Naive B cell (primary cell): ENCODE measurements around the gene DLX5. TPM values are rescaled to one million over a fixed set of nuclear protein-coding genes. Genes with fewer than 3 reads are reported as not detected.
A peak's percentile ranks its signal among the peaks of the same experiment; 100 is the strongest.
"Not testable (repeated sequence)": the region's sequence is repeated elsewhere in the genome, so short reads cannot be mapped to it uniquely, and the experiment has no call there.

Experiments used
- ATAC-seq, 2 donors: fragments of 150-1000 bp; cut with Tn5 transposase; 2 replicates each; pipeline ENCODE4 v1.10.0; 2021; ENCODE audit warnings: low read depth in 2 of 2, mild to moderate bottlenecking in 2 of 2, moderate library complexity in 2 of 2
- DNase-seq: peaks from one replicate; pipeline ENCODE4 v3.0.0; 2022
- H3K27ac Mint-ChIP-seq, 6 donors: one replicate each; pipeline ENCODE4 v1.8.0; 2020 to 2022; ENCODE audit warnings: mild to moderate bottlenecking in 6 of 6, mixed read lengths in 6 of 6, moderate library complexity in 5 of 6, inconsistent platforms in 2 of 6
- H3K27me3 Mint-ChIP-seq, 3 donors: one replicate each; pipeline ENCODE4 v1.8.0; 2021 to 2022; ENCODE audit warnings: mixed read lengths in 3 of 3, mild to moderate bottlenecking in 1 of 3
- H3K36me3 Mint-ChIP-seq, 2 donors: one replicate each; pipeline ENCODE4 v1.8.0; 2020 to 2022; ENCODE audit warnings: mixed read lengths in 2 of 2, inconsistent platforms in 1 of 2, mild to moderate bottlenecking in 1 of 2
- H3K4me1 Mint-ChIP-seq, 3 donors: one replicate each; pipeline ENCODE4 v1.8.0; 2020 to 2022; ENCODE audit warnings: mixed read lengths in 3 of 3, inconsistent platforms in 1 of 3, mild to moderate bottlenecking in 1 of 3, moderate library complexity in 1 of 3
- H3K4me3 Mint-ChIP-seq, 8 donors: one replicate each; pipeline ENCODE4 v1.8.0; 2020 to 2022; ENCODE audit warnings: mild to moderate bottlenecking in 8 of 8, mixed read lengths in 8 of 8, moderate library complexity in 8 of 8, inconsistent platforms in 2 of 8
- H3K9me3 Mint-ChIP-seq, 7 donors: one replicate each; pipeline ENCODE4 v1.8.0; 2020 to 2022; ENCODE audit warnings: mixed read lengths in 7 of 7, mild to moderate bottlenecking in 5 of 7, inconsistent platforms in 2 of 7, moderate library complexity in 1 of 7
- polyA plus RNA-seq, 6 donors: library from polyadenylated mRNA; unstranded; fragments of 300-500 nt; fragmentation: Illumina TruSeq; gene quantifications; one replicate each; pipeline ENCODE4 v1.2.3, GENCODE V29; 2021; ENCODE audit warnings: low read depth in 6 of 6

The DLX5 gene
- not detected for polyA plus RNA-seq

GRCh38 chr7:97024209-97025129, at the start of gene DLX5:
DLX5 (minus strand) TSS chr7:97024831; CDS start chr7:97024623, 208 bp downstream.
- H3K4me1 Mint-ChIP-seq = peaks cover 33 to 48% (median 45%) of the 10 kb centered on the region in 3 donors
- H3K27me3 Mint-ChIP-seq = peaks cover 77 to 89% (median 83%) of the 10 kb centered on the region in 3 donors
- ATAC-seq (no peak), DNase-seq (no peak)
- peak within 1 kb of the TSS in 4 of 8 donors; percentile 39 to 78 (median 52) for H3K4me3 Mint-ChIP-seq
- peaks cover 0 to 6% (median 1%) of the 10 kb centered on the region in 7 donors for H3K9me3 Mint-ChIP-seq
- peaks cover 0 to 18% of the 10 kb centered on the region in 2 donors for H3K36me3 Mint-ChIP-seq
- peak within 1 kb of the TSS in 5 of 6 donors; percentile 7 to 93 (median 74) for H3K27ac Mint-ChIP-seq

DNA sequence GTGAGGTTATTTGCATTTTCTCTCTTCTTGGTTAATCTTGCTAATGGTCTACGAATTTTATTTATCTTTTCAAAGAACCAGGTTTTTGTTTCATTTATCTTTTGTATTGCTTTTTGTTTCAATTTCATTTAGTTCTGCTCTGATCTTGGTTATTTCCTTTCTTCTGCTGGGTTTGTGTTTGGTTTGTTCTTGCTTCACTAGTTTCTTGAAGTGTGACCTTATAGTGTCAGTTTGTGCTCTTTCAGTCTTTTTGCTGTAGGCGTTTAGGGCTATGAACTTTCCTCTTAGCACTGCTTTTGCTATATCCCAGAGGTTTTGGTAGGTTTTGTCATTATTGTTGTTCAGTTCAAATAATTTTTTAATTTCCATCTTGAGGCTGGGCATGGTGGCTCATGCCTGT, 47.4 kb upstream of the DLX5 start:
- Mint-ChIP-seq H3K9me3 (peaks cover 4 to 13% (median 8%) of the 10 kb centered on the region in 7 donors), H3K4me1 (peaks cover 7 to 14% (median 10%) of the 10 kb centered on the region in 3 donors), H3K27me3 (peaks cover 0 to 16% (median 15%) of the 10 kb centered on the region in 3 donors), H3K27ac (peak overlapping the region in 4 of 6 donors; percentile 8 to 73 (median 40)), H3K4me3 (peak overlapping the region in 7 of 8 donors; percentile 7 to 75 (median 59))
- not testable (repeated sequence) for ATAC-seq, H3K36me3 Mint-ChIP-seq, DNase-seq

DNA sequence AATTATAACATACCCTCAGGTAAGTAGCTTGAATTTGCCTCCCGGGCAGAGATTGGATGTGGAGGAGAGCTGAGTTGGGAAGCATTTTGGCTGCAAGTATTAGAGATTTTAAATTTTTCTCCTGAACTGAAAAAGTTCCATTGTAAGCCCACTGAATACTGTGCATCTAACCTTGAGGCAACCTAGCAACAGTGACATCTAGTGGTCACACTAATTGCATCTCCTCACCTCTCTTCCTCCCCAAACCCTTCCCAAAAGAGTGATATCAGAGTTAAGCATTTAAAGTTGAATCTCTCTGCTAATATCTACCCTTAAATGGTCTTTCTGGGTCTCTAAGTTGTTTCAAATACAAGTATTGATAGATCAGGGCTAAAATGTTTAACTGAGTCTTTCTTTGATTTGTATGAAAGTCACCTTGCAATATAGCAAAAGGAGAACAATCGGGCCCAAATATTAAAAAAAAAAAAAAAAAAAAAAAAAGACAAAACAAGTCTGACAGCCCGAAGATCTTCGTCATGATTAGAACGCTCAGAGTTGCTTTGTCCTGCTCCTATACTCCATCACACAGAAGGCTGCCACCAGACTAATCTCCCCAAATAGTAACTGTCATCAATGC, 40.4 kb upstream of the DLX5 start:
- peak; percentile 9 for DNase-seq
- Mint-ChIP-seq H3K27me3 (peaks cover 0 to 16% (median 3%) of the 10 kb centered on the region in 3 donors), H3K36me3 (peaks cover 0 to under 1% of the 10 kb centered on the region in 2 donors), H3K27ac (peak overlapping the region in 1 of 6 donors; percentile 30), H3K4me1 (no peaks in the 10 kb centered on the region), H3K9me3 (peaks cover 0 to 8% (median 5%) of the 10 kb centered on the region in 7 donors), H3K4me3 (no peak overlapping the region)
- ATAC-seq = peak; percentile 58 to 64

DNA sequence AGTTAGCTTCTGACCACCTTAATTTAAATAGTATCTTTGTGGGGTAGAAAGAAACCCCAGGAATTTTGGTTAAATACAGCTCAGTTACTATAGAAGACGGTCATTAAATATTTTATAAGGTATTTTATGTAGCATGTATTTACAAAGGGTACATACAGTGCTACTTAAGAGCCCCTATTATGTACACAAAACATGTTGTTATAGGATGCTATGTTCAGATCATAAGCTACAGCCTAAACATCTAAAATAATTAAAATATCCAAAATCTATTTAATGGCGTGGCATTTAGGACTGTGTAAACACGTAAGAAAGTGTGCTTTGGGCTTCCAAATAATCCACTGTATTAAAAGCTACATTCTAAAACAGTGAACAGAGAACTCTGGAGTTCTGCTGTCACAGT, 39.4 kb upstream of the DLX5 start:
- Mint-ChIP-seq H3K4me3 (no peak overlapping the region), H3K9me3 (peaks cover 5 to 18% (median 15%) of the 10 kb centered on the region in 7 donors), H3K27me3 (peaks cover 3 to 19% (median 10%) of the 10 kb centered on the region in 3 donors), H3K27ac (no peak overlapping the region), H3K36me3 (peaks cover 5 to 11% of the 10 kb centered on the region in 2 donors), H3K4me1 (no peaks in the 10 kb centered on the region)
- ATAC-seq (no peak), DNase-seq (no peak)

DNA sequence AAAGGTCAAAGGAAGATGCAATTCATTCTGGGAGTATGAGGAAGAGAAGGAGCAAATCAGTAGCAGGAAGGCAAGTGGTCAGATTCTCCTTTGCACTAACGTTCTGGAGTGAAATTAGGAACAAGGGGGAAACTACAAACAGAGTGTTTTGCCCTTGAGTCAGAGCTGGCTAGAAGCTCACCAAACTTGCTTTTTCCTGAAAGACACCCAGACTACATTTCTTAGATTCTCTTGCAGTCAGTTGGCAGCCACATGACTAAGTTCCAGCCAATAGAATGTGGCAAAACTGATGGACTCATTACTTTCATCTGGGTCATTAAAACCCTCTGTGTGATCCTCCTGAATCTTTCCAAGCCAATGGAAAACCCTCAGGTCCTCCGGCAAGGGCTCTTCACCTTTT, 18.6 kb upstream of the DLX5 start:
- H3K36me3 Mint-ChIP-seq = no peaks in the 10 kb centered on the region
- H3K4me3 Mint-ChIP-seq = no peak overlapping the region
- peaks cover 41 to 54% (median 44%) of the 10 kb centered on the region in 3 donors for H3K27me3 Mint-ChIP-seq
- no peaks in the 10 kb centered on the region for H3K4me1 Mint-ChIP-seq
- no peak overlapping the region for H3K27ac Mint-ChIP-seq
- ATAC-seq (no peak), DNase-seq (no peak)
- peaks cover 0 to 7% (median 0%) of the 10 kb centered on the region in 7 donors for H3K9me3 Mint-ChIP-seq

DNA sequence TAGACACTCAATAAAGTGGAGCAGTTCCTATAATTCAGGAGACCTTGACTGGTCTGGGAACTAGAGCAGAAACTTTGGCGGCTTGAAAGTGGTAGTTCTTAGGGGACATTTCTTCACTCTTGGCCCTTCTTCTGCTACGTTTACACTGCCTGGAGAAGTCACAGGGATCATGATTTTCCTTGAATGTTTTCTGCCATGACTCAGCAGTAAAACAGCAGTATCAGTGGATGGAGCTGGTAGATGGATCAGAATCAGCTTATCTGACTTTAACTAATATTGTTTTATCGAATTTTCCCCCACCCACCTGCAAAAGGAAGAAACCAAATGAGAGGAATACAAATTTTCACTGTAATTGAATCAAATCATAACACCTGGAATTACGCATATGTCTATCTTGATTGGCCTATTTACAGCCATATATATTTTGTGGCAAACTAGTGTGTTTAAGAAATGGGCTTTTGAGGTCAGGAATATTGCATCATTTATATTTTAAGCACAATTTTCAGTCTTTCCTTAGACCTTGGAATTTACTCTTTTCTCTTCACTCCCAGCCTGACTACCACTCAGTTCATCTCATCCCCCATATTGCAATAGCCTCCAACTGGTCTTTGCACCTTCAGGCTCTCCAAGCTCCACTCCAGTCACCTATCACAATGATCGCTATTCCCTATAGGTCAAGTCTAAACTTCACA, 14.9 kb upstream of the DLX5 start:
- Mint-ChIP-seq H3K27me3 (peaks cover 41 to 52% (median 42%) of the 10 kb centered on the region in 3 donors), H3K4me1 (no peaks in the 10 kb centered on the region), H3K27ac (no peak overlapping the region), H3K36me3 (no peaks in the 10 kb centered on the region), H3K4me3 (no peak overlapping the region), H3K9me3 (peaks cover 0 to 8% (median 7%) of the 10 kb centered on the region in 7 donors)
- no peak for ATAC-seq
- DNase-seq = no peak

DNA sequence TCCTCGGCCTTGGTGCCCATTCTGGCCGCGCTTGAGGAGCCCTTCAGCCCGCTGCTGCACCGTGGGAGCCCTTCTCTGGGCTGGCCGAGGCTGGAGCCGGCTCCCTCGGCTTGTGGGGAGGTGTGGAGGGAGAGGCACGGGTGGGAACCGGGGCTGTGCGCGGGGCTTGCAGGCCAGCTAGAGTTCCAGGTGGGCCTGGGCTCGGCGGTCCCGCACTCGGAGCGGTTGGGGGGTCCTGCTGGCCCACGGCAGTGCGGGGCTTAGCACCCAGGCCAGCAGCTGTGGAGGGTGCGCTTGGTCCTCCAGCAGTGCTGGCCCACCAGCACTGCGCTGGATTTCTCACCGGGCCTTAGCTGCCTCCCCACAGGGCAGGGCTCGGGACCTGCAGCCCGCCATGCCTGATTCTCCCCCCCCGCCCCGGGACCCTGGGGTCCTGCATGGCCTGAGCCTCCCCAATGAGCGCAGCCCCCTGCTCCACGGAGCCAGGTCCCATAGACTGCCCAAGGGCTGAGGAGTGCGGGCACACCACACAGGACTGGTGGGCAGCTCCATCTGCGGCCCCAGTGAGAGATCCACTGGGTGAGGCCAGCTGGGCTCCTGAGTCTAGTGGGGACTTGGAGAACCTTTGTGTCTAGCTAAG, 9.7 kb upstream of the DLX5 start:
- H3K36me3 Mint-ChIP-seq, H3K27ac Mint-ChIP-seq, DNase-seq, ATAC-seq, H3K4me1 Mint-ChIP-seq, H3K9me3 Mint-ChIP-seq, H3K4me3 Mint-ChIP-seq: not testable (repeated sequence)
- H3K27me3 Mint-ChIP-seq = peaks cover 19 to 26% (median 25%) of the 10 kb centered on the region in 3 donors

- DNase-seq (peak; percentile 48), ATAC-seq (peak; percentile 74 to 75)
- Mint-ChIP-seq H3K9me3 (peaks cover 0 to 4% (median 0%) of the 10 kb centered on the region in 7 donors), H3K4me3 (peak overlapping the region; percentile 55 to 88 (median 80)), H3K4me1 (peaks cover 26 to 41% (median 35%) of the 10 kb centered on the region in 3 donors), H3K36me3 (peaks cover 0 to 12% of the 10 kb centered on the region in 2 donors), H3K27me3 (peaks cover 60 to 76% (median 76%) of the 10 kb centered on the region in 3 donors), H3K27ac (peak overlapping the region in 1 of 6 donors; percentile 19)
Observed at GRCh38 chr7:97027427-97028234, 3.0 kb upstream of the DLX5 start.

- ATAC-seq = peak; percentile 40 to 49
- Mint-ChIP-seq H3K36me3 (peaks cover 0 to 18% of the 10 kb centered on the region in 2 donors), H3K4me1 (peaks cover 33 to 48% (median 41%) of the 10 kb centered on the region in 3 donors), H3K9me3 (peaks cover 0 to 4% (median 0%) of the 10 kb centered on the region in 7 donors), H3K27me3 (peaks cover 67 to 78% (median 77%) of the 10 kb centered on the region in 3 donors), H3K27ac (peak overlapping the region in 2 of 6 donors; percentile 44 to 54), H3K4me3 (peak overlapping the region; percentile 55 to 88 (median 80))
- no peak for DNase-seq
Observed at GRCh38 chr7:97026715-97027426, 2.2 kb upstream of the DLX5 start.

DNA sequence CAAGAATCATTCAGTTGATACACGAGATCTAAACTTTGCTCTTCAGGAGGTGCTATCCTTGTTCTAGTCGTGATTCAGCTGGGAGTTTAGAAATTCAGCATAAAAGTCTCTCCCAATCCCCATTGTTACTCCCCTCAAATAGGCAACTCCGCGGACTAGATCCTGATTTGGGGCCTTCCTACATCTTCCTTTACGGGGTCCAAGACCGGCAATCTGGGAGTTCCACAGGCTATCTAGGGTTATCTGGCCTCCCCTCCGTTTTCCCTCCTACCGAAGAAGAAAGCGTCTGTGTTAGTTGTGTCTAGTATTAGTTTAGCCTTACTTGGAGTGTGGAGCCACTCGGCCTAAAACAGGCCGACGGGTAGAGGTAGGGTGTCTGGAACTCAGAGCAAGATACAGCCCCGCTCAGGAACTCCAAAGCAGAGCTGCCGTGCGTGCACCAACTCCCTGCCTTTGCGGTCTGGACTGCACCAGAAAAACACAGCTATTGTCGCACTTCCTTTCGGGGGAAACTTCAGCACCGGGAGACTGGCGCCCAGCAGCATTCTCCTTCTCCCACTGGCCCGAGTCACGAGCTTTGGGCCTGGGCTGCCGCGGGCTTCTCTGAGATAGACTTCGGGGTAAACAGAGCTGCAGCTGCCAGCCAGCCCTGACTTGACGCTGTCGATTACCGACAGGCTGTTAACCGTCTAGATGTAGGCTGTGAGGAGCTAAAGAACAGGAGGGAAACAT, 1.5 kb upstream of the DLX5 start:
- Mint-ChIP-seq H3K36me3 (peaks cover 0 to 18% of the 10 kb centered on the region in 2 donors), H3K9me3 (peaks cover 0 to 4% (median 0%) of the 10 kb centered on the region in 7 donors), H3K27me3 (peaks cover 67 to 78% (median 76%) of the 10 kb centered on the region in 3 donors), H3K27ac (peak overlapping the region in 1 of 6 donors; percentile 23), H3K4me3 (peak overlapping the region in 7 of 8 donors; percentile 39 to 88 (median 79)), H3K4me1 (peaks cover 33 to 48% (median 42%) of the 10 kb centered on the region in 3 donors)
- DNase-seq = no peak
- ATAC-seq = peak; percentile 24 to 29

DNA sequence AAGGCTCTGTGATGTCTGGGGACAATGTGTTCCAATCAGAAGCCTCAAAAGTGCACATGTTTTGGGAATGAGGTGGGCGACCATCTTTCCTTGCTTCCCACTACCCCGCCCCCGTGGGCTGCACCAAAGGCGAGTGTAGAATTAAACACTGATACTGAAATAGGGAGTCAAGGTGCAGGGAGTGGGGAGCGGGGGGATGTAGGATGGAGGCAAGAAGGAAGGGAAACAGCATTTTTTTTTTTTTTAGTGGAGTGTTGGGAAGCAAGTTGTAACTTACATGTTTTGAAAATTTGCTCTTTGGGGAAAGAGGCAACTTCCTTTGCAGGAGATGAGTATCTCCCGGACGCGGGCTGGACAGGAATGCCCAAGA, 484 bp upstream of the DLX5 start:
- ATAC-seq (no peak), DNase-seq (no peak)
- Mint-ChIP-seq H3K4me1 (peaks cover 33 to 48% (median 45%) of the 10 kb centered on the region in 3 donors), H3K27ac (peak overlapping the region in 1 of 6 donors; percentile 14), H3K9me3 (peaks cover 0 to 6% (median 1%) of the 10 kb centered on the region in 7 donors), H3K27me3 (peaks cover 71 to 83% (median 79%) of the 10 kb centered on the region in 3 donors), H3K36me3 (peaks cover 0 to 18% of the 10 kb centered on the region in 2 donors), H3K4me3 (peak overlapping the region in 1 of 8 donors; percentile 41)
